Spleen (tissue), 7 donors: ENCODE measurements around the gene CEMIP.

Source experiments
- CTCF ChIP-seq, 11 experiments: fragments of 200-600 bp in 7 of 11; fragments of 450-650 bp in 4 of 11; sonication (generic) in 4 of 11; IDR thresholded peaks in 8 of 11; conservative IDR thresholded peaks in 3 of 11; 1 replicate in 7 of 11; 2 replicates in 4 of 11; pipeline versions ENCODE4 v1.4.0 to v1.8.0; 2016 to 2021; ENCODE audit warnings: antibody characterized with exemption in 11 of 11, inconsistent platforms in 4 of 11, mild to moderate bottlenecking in 1 of 11
- POLR2A ChIP-seq, 3 donors: fragments of 450-650 bp; IDR thresholded peaks; one replicate each; pipeline ENCODE4 v1.5.1; 2017; ENCODE audit warnings: antibody characterized with exemption in 3 of 3, mild to moderate bottlenecking in 1 of 3
- donor health status: DM: no; HTN: no; CAD: no; lungs with moderate emphysema.
- donor health status: DM: no; HTN: no; CAD: no.
- donor health status: DM: no; HTN: no; CAD: no.

- TF ChIP-seq CTCF (IDR thresholded peaks at IDR 0.05 in 8 of 11, conservative IDR thresholded peaks at IDR 0.05 in 3 of 11) (no peak), POLR2A (IDR thresholded peaks at IDR 0.05) (no peak)
Measured at GRCh38 chr15:80898040-80898439, 118.9 kb downstream of the CEMIP start.
